Fibroblast of the aortic adventitia (primary cell): ENCODE data around the gene ZNF598. TPM values are rescaled to one million over a fixed set of nuclear protein-coding genes. Genes with fewer than 3 reads are reported as not detected.

Experiments used
- DNase-seq: peaks from one replicate; pipeline ENCODE4 v3.0.0-alpha.2; 2010; ENCODE audit warnings: low read depth
- H3K4me3 ChIP-seq: 2 replicates; pipeline ENCODE4 v1.5.1; 2011; ENCODE audit warnings: low read depth, mild to moderate bottlenecking, control low read depth, low read length, moderate library complexity
- total RNA-seq: library from RNA; depleted of rRNA; stranded (reverse); fragments of >200 nt; gene quantifications from 2 replicates; pipeline ENCODE4 v1.2.3, GENCODE V29; 2012; ENCODE audit warnings: low replicate concordance
- TF ChIP-seq, protein P1 (sequence below): IDR thresholded peaks from 2 replicates; pipeline ENCODE4 v1.5.1; 2011; ENCODE audit warnings: mild to moderate bottlenecking, low read length, control low read depth, inconsistent platforms; ENCODE audit not compliant: insufficient read depth

Gene ZNF598
- total RNA-seq, 1 donor: 18.8 TPM

DNA sequence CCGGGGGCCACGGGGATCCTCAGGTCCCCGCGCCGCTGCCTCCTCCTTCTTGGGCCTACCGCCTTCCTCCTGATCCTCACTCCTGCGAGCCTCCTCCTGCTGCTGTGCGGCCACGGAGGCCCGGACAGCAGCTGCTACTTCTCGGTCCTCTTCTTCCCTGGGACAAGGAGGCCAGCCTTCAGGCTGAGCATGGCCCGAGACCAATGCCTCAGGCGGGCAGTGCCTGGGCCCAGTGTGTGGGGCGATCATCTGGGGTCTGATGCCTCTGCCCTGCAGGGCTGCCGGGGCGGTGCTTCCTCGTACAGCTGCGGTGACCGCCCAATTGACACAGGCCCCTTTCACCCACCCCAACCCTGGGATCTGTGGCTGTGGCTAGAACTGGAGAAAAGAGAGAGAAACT lies 8.6 kb downstream of the ZNF598 start:
- TF ChIP-seq, protein P1, sequence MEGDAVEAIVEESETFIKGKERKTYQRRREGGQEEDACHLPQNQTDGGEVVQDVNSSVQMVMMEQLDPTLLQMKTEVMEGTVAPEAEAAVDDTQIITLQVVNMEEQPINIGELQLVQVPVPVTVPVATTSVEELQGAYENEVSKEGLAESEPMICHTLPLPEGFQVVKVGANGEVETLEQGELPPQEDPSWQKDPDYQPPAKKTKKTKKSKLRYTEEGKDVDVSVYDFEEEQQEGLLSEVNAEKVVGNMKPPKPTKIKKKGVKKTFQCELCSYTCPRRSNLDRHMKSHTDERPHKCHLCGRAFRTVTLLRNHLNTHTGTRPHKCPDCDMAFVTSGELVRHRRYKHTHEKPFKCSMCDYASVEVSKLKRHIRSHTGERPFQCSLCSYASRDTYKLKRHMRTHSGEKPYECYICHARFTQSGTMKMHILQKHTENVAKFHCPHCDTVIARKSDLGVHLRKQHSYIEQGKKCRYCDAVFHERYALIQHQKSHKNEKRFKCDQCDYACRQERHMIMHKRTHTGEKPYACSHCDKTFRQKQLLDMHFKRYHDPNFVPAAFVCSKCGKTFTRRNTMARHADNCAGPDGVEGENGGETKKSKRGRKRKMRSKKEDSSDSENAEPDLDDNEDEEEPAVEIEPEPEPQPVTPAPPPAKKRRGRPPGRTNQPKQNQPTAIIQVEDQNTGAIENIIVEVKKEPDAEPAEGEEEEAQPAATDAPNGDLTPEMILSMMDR: no peak
- DNase-seq: no peak
- H3K4me3 ChIP-seq: no peak overlapping the region

DNA sequence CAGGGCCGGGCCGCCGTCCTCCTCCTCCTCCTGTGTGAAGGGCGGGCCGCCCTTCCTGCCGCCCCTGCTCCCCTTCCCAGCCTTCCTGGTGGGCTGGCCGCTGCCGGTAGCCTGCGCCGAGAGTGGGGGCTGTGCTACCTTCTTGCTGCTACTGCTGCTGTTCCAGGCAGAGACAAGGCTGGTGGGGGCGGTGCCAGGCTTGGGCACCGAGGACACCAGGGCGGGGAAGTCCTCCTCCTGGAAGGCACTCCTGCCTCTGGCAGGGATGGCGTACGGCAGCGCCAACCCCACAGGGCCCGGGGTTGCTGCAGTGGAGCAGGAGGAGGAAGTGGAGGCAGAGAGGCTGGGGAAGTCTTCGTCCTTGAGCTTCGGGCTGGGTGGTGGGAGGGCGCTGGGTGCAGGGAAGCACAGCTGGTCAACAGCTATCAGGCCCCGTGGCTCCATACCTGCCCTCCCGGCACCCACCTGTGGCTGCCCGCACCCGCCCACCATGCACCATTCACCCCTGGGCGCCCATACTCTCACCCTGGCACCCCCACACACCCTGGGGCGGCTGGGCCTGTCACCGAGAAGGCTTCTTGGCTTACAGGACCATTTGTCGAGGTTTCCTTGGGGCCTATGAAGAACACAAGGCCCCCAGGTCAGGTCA lies 9.6 kb downstream of the ZNF598 start:
- H3K4me3 ChIP-seq: no peak overlapping the region
- DNase-seq: no peak
- TF ChIP-seq, protein P1: no peak

DNA sequence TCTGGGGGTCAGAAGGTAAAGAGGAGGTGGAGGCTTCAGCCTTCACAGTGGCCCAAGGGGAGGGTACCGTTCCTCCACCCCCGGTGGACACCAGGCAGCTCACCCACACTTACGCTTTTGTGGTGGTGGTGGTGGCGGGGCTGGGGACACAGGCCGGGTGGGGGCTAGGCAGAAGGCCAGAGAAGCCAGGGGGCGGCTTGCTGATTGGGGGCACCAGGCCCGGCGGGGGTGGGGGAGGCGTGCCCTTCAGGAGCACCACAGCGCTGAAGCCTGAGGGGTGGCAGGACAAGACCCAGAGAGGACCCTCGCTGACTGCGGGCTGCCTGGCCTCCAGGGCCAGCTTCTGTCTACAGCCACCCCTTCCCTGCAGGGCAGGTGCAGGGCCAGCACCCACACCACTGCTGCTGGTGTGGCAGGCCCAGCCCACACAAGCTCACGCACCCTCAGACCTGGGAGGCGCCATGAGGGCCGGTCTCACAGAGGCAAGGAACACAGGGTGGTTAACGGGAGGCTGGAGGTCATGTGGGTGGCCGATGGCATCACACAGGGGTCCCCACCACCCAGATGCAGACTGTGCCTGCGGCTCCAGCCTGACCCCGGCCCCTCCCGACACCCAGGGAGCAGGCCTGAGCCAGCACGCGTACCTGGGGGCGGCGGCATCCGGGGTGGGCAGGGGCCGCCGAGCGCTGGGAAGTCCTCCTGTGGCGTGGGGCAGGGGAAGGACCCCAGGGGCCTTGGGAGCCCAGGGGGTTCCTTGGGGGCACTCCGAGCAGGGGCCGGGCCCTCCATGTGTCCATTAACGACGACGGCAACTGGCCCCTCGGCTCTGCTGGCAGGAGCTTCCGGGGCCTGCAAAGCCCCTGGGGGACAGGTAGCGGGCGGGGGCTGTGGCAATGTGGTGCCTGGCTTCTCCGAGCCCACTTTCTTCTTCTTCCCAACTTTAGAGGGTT lies 10.5 kb downstream of the ZNF598 start:
- no peak overlapping the region for H3K4me3 ChIP-seq
- TF ChIP-seq, protein P1: no peak
- no peak for DNase-seq

DNA sequence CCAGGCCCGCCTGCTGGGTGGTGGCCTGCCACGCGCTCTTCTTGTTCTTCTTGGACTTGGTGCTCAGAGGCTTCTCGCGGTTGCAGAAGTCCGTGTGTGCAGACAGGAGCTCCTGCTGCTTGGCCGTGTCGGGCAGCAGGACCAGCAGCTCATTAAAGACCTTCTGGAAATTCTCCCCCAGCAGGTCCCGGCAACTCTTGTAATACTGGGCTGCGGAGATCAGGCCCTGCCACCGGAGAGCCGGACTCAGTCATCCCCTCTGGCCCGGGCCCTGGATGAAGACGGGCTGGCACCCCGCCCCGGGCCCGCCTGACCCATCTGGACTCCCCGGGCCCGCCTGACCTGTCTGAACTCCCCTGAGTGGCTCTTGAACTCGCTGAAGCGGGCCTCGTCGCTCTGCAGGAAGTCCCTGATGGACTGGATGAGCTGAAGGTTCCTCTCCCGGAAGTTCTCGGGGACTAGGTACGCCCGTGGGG lies 11.2 kb downstream of the ZNF598 start:
- no peak for DNase-seq
- TF ChIP-seq, protein P1: no peak
- no peak overlapping the region for H3K4me3 ChIP-seq

DNA sequence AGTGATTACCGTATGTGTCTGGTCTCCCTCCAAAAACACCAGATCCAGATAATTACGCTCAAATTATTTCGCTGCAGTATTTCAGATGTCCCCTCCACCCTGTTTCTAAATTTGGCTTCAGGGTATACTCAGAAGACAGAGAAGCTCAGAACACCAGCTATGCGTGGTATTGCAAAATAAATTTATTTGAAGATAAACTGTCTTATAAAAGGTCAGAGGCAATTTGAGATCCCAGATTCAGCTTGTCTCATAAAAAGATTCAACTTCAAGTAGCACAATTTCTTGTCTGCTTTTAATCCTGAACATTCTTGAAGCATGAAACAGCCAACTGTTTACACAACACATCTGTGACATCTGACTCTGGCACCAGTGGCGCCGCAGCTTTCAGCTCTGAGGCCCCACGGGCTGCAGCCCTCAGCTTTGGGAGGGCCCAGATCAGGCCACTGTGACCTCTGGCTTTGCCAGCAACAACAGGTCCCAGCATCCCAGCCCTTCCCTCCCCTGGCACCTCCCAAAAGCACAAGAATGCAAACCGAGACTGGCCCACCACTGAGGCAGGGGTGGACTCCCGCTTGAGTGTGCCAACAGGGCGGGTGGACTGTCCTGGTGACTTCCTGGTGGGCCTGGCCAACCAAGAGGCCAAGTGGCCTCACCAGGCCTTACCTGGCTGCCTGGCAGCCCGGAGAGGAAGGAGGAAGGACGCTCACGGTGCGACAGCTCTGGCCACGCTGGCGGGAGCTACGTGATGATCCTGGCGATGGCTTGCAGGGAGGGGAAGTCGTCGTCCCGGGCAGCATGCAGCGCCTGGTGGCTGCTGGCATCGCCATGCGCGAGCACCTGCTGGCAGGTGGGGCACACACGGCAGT lies 11.9 kb downstream of the ZNF598 start:
- H3K4me3 ChIP-seq: no peak overlapping the region
- DNase-seq: no peak
- TF ChIP-seq, protein P1: no peak

DNA sequence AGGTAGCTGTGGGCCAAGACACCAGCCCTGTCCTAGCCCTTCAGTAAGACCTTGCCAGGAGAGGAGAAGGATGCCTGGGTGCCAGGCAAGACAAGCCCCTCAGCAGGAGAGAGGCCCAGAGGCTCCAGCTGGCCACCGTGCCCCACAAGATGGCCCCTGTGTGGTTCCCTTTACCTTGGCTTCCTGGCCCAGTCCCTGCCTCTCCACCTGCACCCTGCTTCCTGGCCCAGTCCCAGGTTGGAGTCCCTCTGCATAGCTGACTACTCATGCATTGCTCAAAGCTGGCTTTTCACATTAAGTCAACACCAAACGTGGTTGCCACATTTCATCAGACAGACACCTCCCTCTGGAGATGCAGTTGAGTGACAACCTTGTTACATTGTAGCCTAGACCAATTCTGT lies 15.9 kb downstream of the ZNF598 start:
- no peak for DNase-seq
- TF ChIP-seq, protein P1: no peak
- H3K4me3 ChIP-seq: no peak overlapping the region
